HepG2 (cell line): ENCODE measurements around the gene PSMC5. TPM values are rescaled to one million over a fixed set of nuclear protein-coding genes. Genes with fewer than 3 reads are reported as not detected.

Experiments used
- ATAC-seq: fragments of 200-7000 bp; cut with Tn5 transposase; 3 replicates; pipeline ENCODE4 v1.9.1; 2020; ENCODE audit warnings: mild to moderate bottlenecking, moderate library complexity
- BruUV-seq: library from RNA; stranded (reverse); fragments of 400-500 nt; replicated peaks from 2 replicates; lab custom pipeline; 2021; lab: Mats Ljungman, UMichigan
- CTCF ChIA-PET: fragments of 300-600 bp; formaldehyde crosslinking; extraction: SDS; loops from one replicate; lab custom pipeline; 2021; ENCODE audit warnings: low total read pairs, inconsistent platforms, low intra/inter-chr PET ratio; lab: Yijun Ruan, JAX
- POLR2A ChIA-PET: fragments of 350-600 bp; sonication (Branson Sonifier 250); formaldehyde crosslinking; loops from one replicate; lab custom pipeline; 2020; ENCODE audit warnings: antibody characterized with exemption, inconsistent platforms; lab: Yijun Ruan, JAX
- DNase-seq: peaks from one replicate; pipeline ENCODE4 v3.0.0-alpha.2; 2015; ENCODE audit warnings: low spot score
- FAIRE-seq: peaks from 3 replicates; lab custom pipeline; 2011; peaks lifted over from hg19 to GRCh38; lab: Jason Lieb, UNC
- H2AFZ ChIP-seq: one replicate; pipeline ENCODE4 v1.6.1; 2011; ENCODE audit warnings: low read length, inconsistent platforms
- H3K27ac ChIP-seq: fragments of 300-600 bp; 3 replicates; pipeline ENCODE4 v1.8.0; 2011; ENCODE audit warnings: mixed run types, mild to moderate bottlenecking, mixed read lengths, low read length, inconsistent platforms; ENCODE audit not compliant: insufficient read depth; ENCODE audit errors: extremely low read length
- H3K27me3 ChIP-seq, 2 experiments: fragments of 200-600 bp in 1 of 2; 2 replicates in 1 of 2; 3 replicates in 1 of 2; pipeline versions ENCODE4 v1.6.0 to v1.8.0; 2011; ENCODE audit warnings: low read length in 2 of 2, mild to moderate bottlenecking in 2 of 2, moderate library complexity in 2 of 2, inconsistent platforms in 1 of 2; ENCODE audit not compliant: insufficient read depth in 2 of 2, control insufficient read depth in 1 of 2
- H3K36me3 ChIP-seq, 2 experiments: fragments of 200-600 bp in 1 of 2; replicated peaks in 1 of 2; 2 replicates in 1 of 2; 3 replicates in 1 of 2; pipeline versions ENCODE4 v1.5.1 to v1.8.0; 2011; ENCODE audit warnings: low read length in 2 of 2, inconsistent platforms in 1 of 2; ENCODE audit not compliant: insufficient read depth in 2 of 2, control insufficient read depth in 1 of 2
- H3K4me1 ChIP-seq: 2 replicates; pipeline ENCODE4 v1.5.1; 2012; ENCODE audit warnings: low read length, inconsistent platforms; ENCODE audit not compliant: insufficient read depth
- H3K4me2 ChIP-seq: 2 replicates; pipeline ENCODE4 v1.6.0; 2011; ENCODE audit warnings: low read depth, low read length, inconsistent platforms
- H3K4me3 ChIP-seq, 3 experiments: fragments of 200-600 bp in 1 of 3; sonication (generic), shearing (Covaris generic) in 1 of 3; replicated peaks in 1 of 3; 2 replicates each; pipeline ENCODE4 v1.5.1; 2011 to 2016; ENCODE audit warnings: low read length in 3 of 3, inconsistent platforms in 2 of 3, low read depth in 2 of 3, mild to moderate bottlenecking in 2 of 3, control low read depth in 1 of 3, mixed read lengths in 1 of 3; ENCODE audit not compliant: insufficient read depth in 1 of 3
- H3K79me2 ChIP-seq: one replicate; pipeline ENCODE4 v1.6.1; 2011; ENCODE audit warnings: low read length, inconsistent platforms; ENCODE audit not compliant: insufficient read depth
- H3K9ac ChIP-seq: 2 replicates; pipeline ENCODE4 v1.6.0; 2011; ENCODE audit warnings: mild to moderate bottlenecking, low read depth, low read length, inconsistent platforms; ENCODE audit not compliant: insufficient read depth
- H3K9me3 ChIP-seq: 2 replicates; pipeline ENCODE4 v1.5.1; 2012; ENCODE audit warnings: mild to moderate bottlenecking, low read length
- H4K20me1 ChIP-seq: 2 replicates; pipeline ENCODE4 v1.6.0; 2011; ENCODE audit warnings: inconsistent platforms, mild to moderate bottlenecking, low read length, moderate library complexity; ENCODE audit not compliant: insufficient read depth
- CCDC6 ChIP-seq: sonication (generic); formaldehyde crosslinking; IDR thresholded peaks from 2 replicates; pipeline ENCODE4 v1.8.1; 2022; ENCODE audit warnings: mild to moderate bottlenecking, missing genetic modification reagents, moderate library complexity
- DNMT3B ChIP-seq: conservative IDR thresholded peaks from 2 replicates; pipeline ENCODE4 v1.6.1; 2016; ENCODE audit warnings: missing biosample characterization, control low read depth
- ELF3 ChIP-seq: IDR thresholded peaks from 2 replicates; pipeline ENCODE4 v1.6.1; 2016; ENCODE audit warnings: missing genetic modification reagents, missing compliant biosample characterization
- GABPB1 ChIP-seq: IDR thresholded peaks from 2 replicates; pipeline ENCODE4 v1.6.1; 2016; ENCODE audit warnings: mild to moderate bottlenecking, missing genetic modification reagents, moderate library complexity, missing compliant biosample characterization
- HDAC6 ChIP-seq: fragments of 200-600 bp; sonication (generic); IDR thresholded peaks from 2 replicates; pipeline ENCODE4 v1.7.0; 2017; ENCODE audit warnings: mild to moderate bottlenecking, antibody characterized with exemption, low read length, low read depth
- HNRNPH1 ChIP-seq: fragments of 200-400 bp; formaldehyde crosslinking; optimal IDR thresholded peaks from 2 replicates; pipeline ENCODE3; 2017; ENCODE audit warnings: mild to moderate bottlenecking, low read depth, low read length
- LCORL ChIP-seq, 2 experiments: fragments of 450-650 bp in 1 of 2; sonication (generic) in 1 of 2; formaldehyde crosslinking in 1 of 2; IDR thresholded peaks; 2 replicates each; pipeline versions ENCODE4 v1.5.0 to v1.6.1; 2017 to 2020; ENCODE audit warnings: antibody characterized with exemption in 1 of 2, missing genetic modification reagents in 1 of 2
- MEF2D ChIP-seq: sonication (generic); formaldehyde crosslinking; IDR thresholded peaks from 2 replicates; pipeline ENCODE4 v1.5.1; 2020; ENCODE audit warnings: mild to moderate bottlenecking, missing genetic modification reagents
- SAFB2 ChIP-seq: sonication (generic); formaldehyde crosslinking; IDR thresholded peaks from 2 replicates; pipeline ENCODE4 v1.5.1; 2020; ENCODE audit warnings: missing genetic modification reagents, low read depth, mild to moderate bottlenecking, borderline replicate concordance
- SIN3A ChIP-seq: IDR thresholded peaks from 2 replicates; pipeline ENCODE4 v1.6.1; 2011; ENCODE audit warnings: low read depth, mild to moderate bottlenecking, control low read depth, low read length, borderline replicate concordance
- TBX2 ChIP-seq: sonication (generic); formaldehyde crosslinking; IDR thresholded peaks from 2 replicates; pipeline ENCODE4 v1.5.0; 2020; ENCODE audit warnings: missing genetic modification reagents, mild to moderate bottlenecking, borderline replicate concordance
- ZFX ChIP-seq: sonication (generic); formaldehyde crosslinking; IDR thresholded peaks from 2 replicates; pipeline ENCODE4 v1.4.0; 2020; ENCODE audit warnings: mild to moderate bottlenecking, low read depth, missing genetic modification reagents, moderate library complexity
- ZNF383 ChIP-seq: sonication (generic); formaldehyde crosslinking; IDR thresholded peaks from 2 replicates; pipeline ENCODE4 v1.4.0; 2020; ENCODE audit warnings: missing genetic modification reagents, mild to moderate bottlenecking, borderline replicate concordance
- ZNF550 ChIP-seq: sonication (generic); formaldehyde crosslinking; IDR thresholded peaks from 2 replicates; pipeline ENCODE4 v1.4.0; 2020; ENCODE audit warnings: mild to moderate bottlenecking, missing genetic modification reagents, borderline replicate concordance
- ZNF737 ChIP-seq: sonication (generic); formaldehyde crosslinking; IDR thresholded peaks from 2 replicates; pipeline ENCODE4 v1.5.0; 2020; ENCODE audit warnings: missing genetic modification reagents, mild to moderate bottlenecking, borderline replicate concordance
- ZNF776 ChIP-seq: sonication (generic); formaldehyde crosslinking; IDR thresholded peaks from 2 replicates; pipeline ENCODE4 v1.4.0; 2020; ENCODE audit warnings: mild to moderate bottlenecking, missing genetic modification reagents
- ZNF777 ChIP-seq: sonication (generic); formaldehyde crosslinking; IDR thresholded peaks from 2 replicates; pipeline ENCODE4 v1.4.0; 2020; ENCODE audit warnings: missing genetic modification reagents
- WGBS: methylation state at CpG from one replicate; pipeline ENCODE4 v1.1.6; 2017; ENCODE audit warnings: low lambda C conversion rate; 5-methylcytosine and 5-hydroxymethylcytosine counted together
- in situ Hi-C: cut with HindIII; loops from 2 replicates; pipeline ENCODE4 v1.10.0; 2017; ENCODE audit warnings: low pct_unique_long_range_greater_than_20kb; ENCODE audit not compliant: extremely low pct_ligation_motif_present
- intact Hi-C: fragments of 100-400 bp; cut with micrococcal nuclease; formaldehyde crosslinking; loops from one replicate; pipeline ENCODE4 v1.10.0; 2022; ENCODE audit not compliant: unreplicated experiment
- polyA plus RNA-seq, 8 experiments: library from polyadenylated mRNA; depleted of rRNA in 3 of 8; stranded (reverse) in 7 of 8; unstranded in 1 of 8; fragments of >200 nt; fragmentation: Illumina TruSeq in 4 of 8; extraction: Trizol in 4 of 8; gene quantifications; 2 replicates each; pipeline versions ENCODE4 v1.2.1 to v1.2.3, GENCODE V29; 2011 to 2016; ENCODE audit warnings: low read depth in 4 of 8, missing spikeins in 1 of 8, mixed read lengths in 1 of 8; ENCODE audit not compliant: insufficient read depth in 1 of 8
- total RNA-seq, 5 experiments: library from RNA; depleted of rRNA; stranded (reverse); fragments of >200 nt; fragmentation: Illumina TruSeq; extraction: Trizol; gene quantifications; 2 replicates each; pipeline ENCODE4 v1.2.3, GENCODE V29; 2016; ENCODE audit warnings: low read depth in 1 of 5
- TF ChIP-seq, protein P1 (sequence below), 2 experiments: sonication (generic) in 1 of 2; formaldehyde crosslinking in 1 of 2; IDR thresholded peaks; 2 replicates each; pipeline versions ENCODE4 v1.4.0 to v1.6.1; 2018 to 2020; ENCODE audit warnings: missing genetic modification reagents in 2 of 2, borderline replicate concordance in 1 of 2, low read depth in 1 of 2, mild to moderate bottlenecking in 1 of 2, missing biosample characterization in 1 of 2
- TF ChIP-seq, protein P2 (sequence below): sonication (generic); formaldehyde crosslinking; IDR thresholded peaks from 2 replicates; pipeline ENCODE4 v1.5.0; 2020; ENCODE audit warnings: mild to moderate bottlenecking, missing genetic modification reagents

The PSMC5 gene
- total and polyA plus RNA-seq, 2 of the 13 experiments (the other 11 are each of a cell fraction or from before 2014, with no cell fraction given): 35.3 to 128 TPM

DNA sequence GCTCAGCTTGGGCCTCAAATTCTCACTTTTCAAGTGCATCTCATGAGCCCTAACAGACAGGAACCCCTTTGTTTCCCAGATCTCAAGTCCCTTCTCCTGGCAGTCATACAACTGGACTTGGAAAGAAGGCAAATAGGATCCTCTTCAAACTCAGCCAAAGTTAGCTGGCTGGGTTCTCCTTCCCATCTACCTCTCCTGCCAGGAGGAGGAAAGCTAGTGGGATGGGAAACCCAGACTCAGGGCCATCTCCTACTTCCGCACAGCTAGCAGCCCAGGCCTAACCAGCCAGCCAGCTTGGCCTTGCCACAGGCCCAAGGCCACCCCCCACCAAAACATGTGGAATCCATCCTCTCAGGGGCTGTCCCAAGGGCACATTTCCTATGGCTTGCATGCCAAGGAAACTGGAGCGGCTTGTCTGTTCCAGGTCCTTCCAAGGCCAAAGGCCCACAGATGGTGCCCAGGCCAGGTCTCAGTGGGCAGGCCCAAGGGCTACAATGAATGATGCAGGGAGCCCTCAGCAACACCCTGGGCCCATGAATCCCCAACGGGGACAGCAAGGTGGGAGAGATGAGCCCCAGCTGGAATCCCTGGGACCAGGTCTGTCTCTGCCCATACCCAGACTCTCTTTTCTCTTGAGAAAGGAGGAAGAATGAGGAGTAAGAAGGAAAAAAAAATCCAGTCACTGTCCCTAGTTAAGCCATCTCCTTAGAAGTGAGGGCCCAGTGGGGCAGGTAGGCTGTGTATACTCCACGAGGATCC is 13.5 kb downstream of the PSMC5 start:
- Histone ChIP-seq H3K79me2 (peaks cover 46% of the 10 kb centered on the region), H3K27ac (peak overlapping the region; percentile 92), H3K4me2 (peak overlapping the region; percentile 92), H3K4me3 (peak overlapping the region; percentile 85 to 98 (median 97)), H3K4me1 (peaks cover 44% of the 10 kb centered on the region), H3K9me3 (no peaks in the 10 kb centered on the region), H2AFZ (no peak overlapping the region), H3K36me3 (peaks cover 11 to 20% of the 10 kb centered on the region in 2 experiments), H3K9ac (peak overlapping the region; percentile 93), H3K27me3 (no peaks in the 10 kb centered on the region; a peak in 1 of 5 replicates), H4K20me1 (peaks cover 10% of the 10 kb centered on the region; the same call in 1 of the 2 replicates)
- in situ Hi-C loops (loop anchor here (10.0 kb wide), 1 partner anchor 664 kb away; the partner anchor contains the start of genes CEP95 and DDX5), intact Hi-C loops (loop anchor here (1.0 to 5.0 kb wide), 2 partner anchors 13 to 68 kb away; partner anchors contain the start of genes CCDC47, DDX42, FTSJ3 and PSMC5)
- ChIA-PET CTCF (no interaction called here), POLR2A (interaction anchor here (1.0 to 4.4 kb wide), 4 partner anchors 9 to 219 kb away, joined by 3 to 37 read pairs (median 32); partner anchors contain the start of genes CCDC47, DDX42, FTSJ3 and MAP3K3)
- ATAC-seq: peak; percentile 2
- no TSS peak for BruUV-seq
- FAIRE-seq: no peak
- 38% methylated on average over 4 of the region's 4 CpGs for WGBS
- DNase-seq: no peak
- TF ChIP-seq LCORL (IDR thresholded peaks at IDR 0.05): no peak
- TF ChIP-seq LCORL (CRISPR knock-in tag; IDR thresholded peaks at IDR 0.05): no peak
- TF ChIP-seq SAFB2: no peak
- 0 out of 2 replicates have a peak, but pooled peaks have one; percentile 8 for TF ChIP-seq SIN3A
- no peak for TF ChIP-seq ELF3 (CRISPR knock-in tag)
- TF ChIP-seq, protein P1, sequence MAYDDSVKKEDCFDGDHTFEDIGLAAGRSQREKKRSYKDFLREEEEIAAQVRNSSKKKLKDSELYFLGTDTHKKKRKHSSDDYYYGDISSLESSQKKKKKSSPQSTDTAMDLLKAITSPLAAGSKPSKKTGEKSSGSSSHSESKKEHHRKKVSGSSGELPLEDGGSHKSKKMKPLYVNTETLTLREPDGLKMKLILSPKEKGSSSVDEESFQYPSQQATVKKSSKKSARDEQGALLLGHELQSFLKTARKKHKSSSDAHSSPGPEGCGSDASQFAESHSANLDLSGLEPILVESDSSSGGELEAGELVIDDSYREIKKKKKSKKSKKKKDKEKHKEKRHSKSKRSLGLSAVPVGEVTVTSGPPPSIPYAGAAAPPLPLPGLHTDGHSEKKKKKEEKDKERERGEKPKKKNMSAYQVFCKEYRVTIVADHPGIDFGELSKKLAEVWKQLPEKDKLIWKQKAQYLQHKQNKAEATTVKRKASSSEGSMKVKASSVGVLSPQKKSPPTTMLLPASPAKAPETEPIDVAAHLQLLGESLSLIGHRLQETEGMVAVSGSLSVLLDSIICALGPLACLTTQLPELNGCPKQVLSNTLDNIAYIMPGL (CRISPR knock-in tag; IDR thresholded peaks at IDR 0.05; ENCODE audit: borderline replicate concordance in 1 of 2, low read depth in 1 of 2): peak; percentile 9 to 53; a peak in 1 of 4 replicates
- TF ChIP-seq TBX2 (CRISPR knock-in tag): peak; percentile 60
- TF ChIP-seq ZFX (CRISPR knock-in tag): peak; percentile 82
- no peak for TF ChIP-seq GABPB1
- no peak for TF ChIP-seq HNRNPH1
- TF ChIP-seq MEF2D: peak; percentile 56; the same call in 1 of the 2 replicates
- no peak for TF ChIP-seq DNMT3B
- 0 out of 2 replicates have a peak, but pooled peaks have one; percentile 25 for TF ChIP-seq ZNF737 (CRISPR knock-in tag)
- TF ChIP-seq ZNF383 (CRISPR knock-in tag): no peak; the same call in 1 of the 2 replicates
- peak; percentile 77; the same call in 1 of the 2 replicates for TF ChIP-seq ZNF776 (CRISPR knock-in tag)
- TF ChIP-seq HDAC6: no peak
- TF ChIP-seq, protein P2, sequence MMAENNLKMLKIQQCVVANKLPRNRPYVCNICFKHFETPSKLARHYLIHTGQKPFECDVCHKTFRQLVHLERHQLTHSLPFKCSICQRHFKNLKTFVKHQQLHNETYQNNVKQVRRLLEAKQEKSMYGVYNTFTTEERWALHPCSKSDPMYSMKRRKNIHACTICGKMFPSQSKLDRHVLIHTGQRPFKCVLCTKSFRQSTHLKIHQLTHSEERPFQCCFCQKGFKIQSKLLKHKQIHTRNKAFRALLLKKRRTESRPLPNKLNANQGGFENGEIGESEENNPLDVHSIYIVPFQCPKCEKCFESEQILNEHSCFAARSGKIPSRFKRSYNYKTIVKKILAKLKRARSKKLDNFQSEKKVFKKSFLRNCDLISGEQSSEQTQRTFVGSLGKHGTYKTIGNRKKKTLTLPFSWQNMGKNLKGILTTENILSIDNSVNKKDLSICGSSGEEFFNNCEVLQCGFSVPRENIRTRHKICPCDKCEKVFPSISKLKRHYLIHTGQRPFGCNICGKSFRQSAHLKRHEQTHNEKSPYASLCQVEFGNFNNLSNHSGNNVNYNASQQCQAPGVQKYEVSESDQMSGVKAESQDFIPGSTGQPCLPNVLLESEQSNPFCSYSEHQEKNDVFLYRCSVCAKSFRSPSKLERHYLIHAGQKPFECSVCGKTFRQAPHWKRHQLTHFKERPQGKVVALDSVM (CRISPR knock-in tag): 0 out of 2 replicates have a peak, but pooled peaks have one; percentile 9
- 0 out of 2 replicates have a peak, but pooled peaks have one; percentile 31 for TF ChIP-seq ZNF550
- TF ChIP-seq ZNF777 (CRISPR knock-in tag): no peak
- TF ChIP-seq CCDC6 (CRISPR knock-in tag): 0 out of 2 replicates have a peak, but pooled peaks have one; percentile 21
